Nephron (organoid): ENCODE results near the gene CFAP54.
A peak's percentile ranks its signal among the peaks of the same experiment; 100 is the strongest.

Source experiments
- H3K27ac Mint-ChIP-seq, 3 experiments: 2 replicates each; pipeline ENCODE4 v1.8.0; 2020; ENCODE audit warnings: mixed read lengths in 3 of 3, mild to moderate bottlenecking in 2 of 3, moderate library complexity in 1 of 3
- H3K27me3 Mint-ChIP-seq: 2 replicates; pipeline ENCODE4 v1.8.0; 2021; ENCODE audit warnings: low read depth, mild to moderate bottlenecking, moderate library complexity, mixed read lengths
- H3K36me3 Mint-ChIP-seq: 2 replicates; pipeline ENCODE4 v1.8.0; 2020; ENCODE audit warnings: low read depth, mixed read lengths
- H3K4me1 Mint-ChIP-seq: 2 replicates; pipeline ENCODE4 v1.8.0; 2020; ENCODE audit warnings: mixed read lengths
- H3K4me3 Mint-ChIP-seq, 3 experiments: 2 replicates each; pipeline ENCODE4 v1.8.0; 2020; ENCODE audit warnings: mild to moderate bottlenecking in 3 of 3, mixed read lengths in 3 of 3, moderate library complexity in 2 of 3
- H3K9me3 Mint-ChIP-seq: 2 replicates; pipeline ENCODE4 v1.8.0; 2020; ENCODE audit warnings: mixed read lengths
- CTCF ChIP-seq, 3 experiments: fragments of 200-600 bp; sonication (generic); IDR thresholded peaks; one replicate each; pipeline ENCODE4 v1.5.0; 2021; ENCODE audit warnings: antibody characterized with exemption in 3 of 3; ENCODE audit not compliant: unreplicated experiment in 3 of 3

CFAP54 gene

GRCh38 chr12:96912261-96912660, 422.9 kb downstream of the CFAP54 start:
- H3K4me1 Mint-ChIP-seq, result peaks cover 34% of the 10 kb centered on the region

GRCh38 chr12:96912943-96913342, 423.6 kb downstream of the CFAP54 start:
- H3K9me3 Mint-ChIP-seq, result peaks cover 4% of the 10 kb centered on the region
- H3K27ac Mint-ChIP-seq, result peak overlapping the region in 1 of 3 experiments; percentile 81
- peaks cover 29% of the 10 kb centered on the region for H3K4me1 Mint-ChIP-seq
- H3K27me3 Mint-ChIP-seq, result no peaks in the 10 kb centered on the region
- no peak overlapping the region for H3K4me3 Mint-ChIP-seq
- TF ChIP-seq CTCF (IDR thresholded peaks at IDR 0.05; ENCODE audit: unreplicated experiment in 3 of 3), result no peak
- H3K36me3 Mint-ChIP-seq, result peaks cover 39% of the 10 kb centered on the region

More at GRCh38 chr12:96912261-96912660, 422.9 kb downstream of the CFAP54 start:
- H3K36me3 Mint-ChIP-seq, result peaks cover 39% of the 10 kb centered on the region
- TF ChIP-seq CTCF (IDR thresholded peaks at IDR 0.05; ENCODE audit: unreplicated experiment in 3 of 3), result no peak
- peak overlapping the region in 2 of 3 experiments; percentile 81 to 85 for H3K27ac Mint-ChIP-seq
- no peaks in the 10 kb centered on the region for H3K27me3 Mint-ChIP-seq
- peak overlapping the region in 1 of 3 experiments; percentile 48 for H3K4me3 Mint-ChIP-seq
- peaks cover 4% of the 10 kb centered on the region for H3K9me3 Mint-ChIP-seq

- no peak for TF ChIP-seq CTCF (IDR thresholded peaks at IDR 0.05; ENCODE audit: unreplicated experiment in 3 of 3)
- Mint-ChIP-seq H3K4me3 (no peak overlapping the region), H3K4me1 (no peaks in the 10 kb centered on the region), H3K9me3 (peaks cover 15% of the 10 kb centered on the region), H3K36me3 (peaks cover 60% of the 10 kb centered on the region), H3K27me3 (no peaks in the 10 kb centered on the region), H3K27ac (no peak overlapping the region)
These were observed 430.3 kb downstream of the CFAP54 start for GRCh38 chr12:96919510-96920210.
